ENCODE results near the gene ITGB4.

Gene ITGB4

DNA sequence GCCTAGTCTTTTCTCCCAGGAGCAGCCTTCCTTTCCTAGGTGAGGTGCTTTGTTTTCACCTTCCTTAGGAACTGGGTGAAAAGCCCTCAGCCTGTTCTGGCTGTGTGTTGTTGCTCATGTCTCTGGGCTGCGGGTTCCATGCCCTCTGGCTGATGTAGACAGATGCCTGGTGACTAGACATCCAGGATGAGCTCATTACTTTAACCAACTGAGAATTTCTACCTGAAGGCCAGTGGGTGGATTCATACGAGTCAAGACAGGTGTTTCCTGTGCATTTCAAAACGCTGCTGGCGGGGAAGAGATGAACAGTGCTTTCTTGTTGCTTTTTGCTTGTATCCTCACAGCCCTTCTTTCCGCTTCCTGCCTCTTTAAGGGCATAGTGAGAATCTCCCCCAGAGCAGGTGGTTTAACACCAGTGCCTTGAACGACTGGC, 31.8 kb upstream of the ITGB4 start:
- TF ChIP-seq, protein P1, sequence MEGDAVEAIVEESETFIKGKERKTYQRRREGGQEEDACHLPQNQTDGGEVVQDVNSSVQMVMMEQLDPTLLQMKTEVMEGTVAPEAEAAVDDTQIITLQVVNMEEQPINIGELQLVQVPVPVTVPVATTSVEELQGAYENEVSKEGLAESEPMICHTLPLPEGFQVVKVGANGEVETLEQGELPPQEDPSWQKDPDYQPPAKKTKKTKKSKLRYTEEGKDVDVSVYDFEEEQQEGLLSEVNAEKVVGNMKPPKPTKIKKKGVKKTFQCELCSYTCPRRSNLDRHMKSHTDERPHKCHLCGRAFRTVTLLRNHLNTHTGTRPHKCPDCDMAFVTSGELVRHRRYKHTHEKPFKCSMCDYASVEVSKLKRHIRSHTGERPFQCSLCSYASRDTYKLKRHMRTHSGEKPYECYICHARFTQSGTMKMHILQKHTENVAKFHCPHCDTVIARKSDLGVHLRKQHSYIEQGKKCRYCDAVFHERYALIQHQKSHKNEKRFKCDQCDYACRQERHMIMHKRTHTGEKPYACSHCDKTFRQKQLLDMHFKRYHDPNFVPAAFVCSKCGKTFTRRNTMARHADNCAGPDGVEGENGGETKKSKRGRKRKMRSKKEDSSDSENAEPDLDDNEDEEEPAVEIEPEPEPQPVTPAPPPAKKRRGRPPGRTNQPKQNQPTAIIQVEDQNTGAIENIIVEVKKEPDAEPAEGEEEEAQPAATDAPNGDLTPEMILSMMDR (IDR thresholded peaks at IDR 0.05; ENCODE audit: low read depth, low read length): no peak
- DNase-seq (ENCODE audit: low read depth, low spot score): no peak
- in situ Hi-C loops (cut with HindIII; ENCODE audit: low sequenced_read_pairs): no loop called here
- no peak overlapping the region for H3K4me3 ChIP-seq (ENCODE audit: low read depth, low read length)

DNA sequence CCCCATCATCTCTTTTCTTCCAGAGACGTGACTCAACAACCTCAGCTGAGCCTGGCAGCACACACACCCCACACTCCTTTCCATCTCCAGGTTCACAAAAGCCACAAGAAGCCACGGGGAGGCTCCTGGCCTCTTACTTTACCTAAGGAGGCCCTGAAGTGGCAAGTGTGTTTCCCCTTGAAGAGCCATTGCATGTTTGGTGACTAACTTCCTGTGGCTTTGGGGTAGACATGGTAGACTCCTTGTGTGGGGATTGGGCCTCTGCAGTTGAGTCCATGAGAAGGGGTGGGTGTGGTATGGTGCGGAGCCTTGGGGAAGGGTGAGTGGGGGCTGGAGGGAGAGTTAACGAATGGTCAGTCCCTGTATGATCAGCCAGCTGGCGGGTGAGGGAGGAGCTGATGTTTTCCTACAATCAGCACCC, 29.9 kb upstream of the ITGB4 start:
- TF ChIP-seq, protein P1 (IDR thresholded peaks at IDR 0.05; ENCODE audit: low read depth, low read length): no peak
- in situ Hi-C loops (cut with HindIII; ENCODE audit: low sequenced_read_pairs): no loop called here
- DNase-seq (ENCODE audit: low read depth, low spot score): peak; percentile 90
- H3K4me3 ChIP-seq (ENCODE audit: low read depth, low read length): no peak overlapping the region

DNA sequence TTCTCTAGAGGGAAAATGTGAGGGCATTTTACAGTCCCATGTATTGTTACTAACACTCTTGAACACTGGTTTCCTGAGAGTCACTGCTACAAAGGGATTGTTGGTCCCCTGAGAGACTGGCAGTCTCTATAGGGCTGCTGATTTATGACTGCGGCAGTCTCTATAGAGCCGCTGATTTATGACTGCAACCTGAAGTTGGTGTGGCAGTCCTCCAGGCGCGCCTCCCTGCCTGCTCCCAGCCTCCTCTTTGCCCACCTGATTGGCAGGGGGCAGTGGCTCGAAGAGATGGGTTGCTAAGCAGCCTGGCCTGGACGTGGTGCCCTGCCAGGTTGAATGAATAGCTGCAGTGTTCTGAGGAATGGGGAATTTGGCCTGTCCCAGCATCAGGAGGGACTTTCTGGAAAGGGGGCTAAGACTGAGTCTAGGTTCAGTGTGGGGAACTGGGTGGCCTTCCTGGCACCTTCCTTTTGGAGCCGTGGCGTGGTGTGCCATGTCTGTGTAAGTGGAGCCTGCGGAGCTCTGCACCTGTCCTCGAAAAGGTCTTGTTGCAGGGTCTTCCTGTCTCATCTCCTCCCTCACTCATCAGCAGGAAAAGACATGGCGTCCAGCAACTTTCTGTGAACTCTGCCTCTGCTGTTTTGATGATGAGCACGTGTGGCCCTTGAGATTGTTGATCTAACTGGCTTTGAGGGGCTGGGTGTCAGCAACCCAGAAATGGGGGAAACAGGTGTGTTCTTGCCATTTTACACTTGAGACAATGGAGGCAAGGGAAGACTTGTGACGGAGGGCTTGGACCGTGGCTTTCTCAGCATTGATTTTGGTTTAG, 29.2 kb upstream of the ITGB4 start:
- DNase-seq (ENCODE audit: low read depth, low spot score): no peak
- TF ChIP-seq, protein P1 (IDR thresholded peaks at IDR 0.05; ENCODE audit: low read depth, low read length): no peak
- in situ Hi-C loops (cut with HindIII; ENCODE audit: low sequenced_read_pairs): no loop called here
- H3K4me3 ChIP-seq (ENCODE audit: low read depth, low read length): no peak overlapping the region

DNA sequence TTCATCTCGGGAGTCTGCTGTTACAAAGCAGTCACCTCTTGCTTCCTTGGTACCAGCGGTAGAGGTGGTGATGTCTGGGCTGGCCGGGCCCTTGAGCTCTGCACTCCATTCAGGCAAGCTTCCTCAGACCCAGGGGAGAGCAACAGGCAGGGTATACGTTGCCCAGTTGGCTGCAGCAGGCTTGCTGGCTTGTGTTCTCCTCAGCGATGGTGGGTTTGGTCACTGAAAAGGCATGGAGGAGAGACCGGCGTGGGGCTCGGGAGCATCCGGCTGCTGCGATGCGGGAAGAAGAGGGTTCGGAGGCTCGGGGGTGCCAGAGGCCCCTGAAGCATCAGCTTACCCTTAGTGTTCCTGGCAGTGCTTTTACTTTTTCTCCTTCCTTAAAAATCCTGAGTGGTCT, 28.3 kb upstream of the ITGB4 start:
- DNase-seq (ENCODE audit: low read depth, low spot score): no peak
- TF ChIP-seq, protein P1 (IDR thresholded peaks at IDR 0.05; ENCODE audit: low read depth, low read length): no peak
- no peak overlapping the region for H3K4me3 ChIP-seq (ENCODE audit: low read depth, low read length)
- in situ Hi-C loops (cut with HindIII; ENCODE audit: low sequenced_read_pairs): no loop called here

DNA sequence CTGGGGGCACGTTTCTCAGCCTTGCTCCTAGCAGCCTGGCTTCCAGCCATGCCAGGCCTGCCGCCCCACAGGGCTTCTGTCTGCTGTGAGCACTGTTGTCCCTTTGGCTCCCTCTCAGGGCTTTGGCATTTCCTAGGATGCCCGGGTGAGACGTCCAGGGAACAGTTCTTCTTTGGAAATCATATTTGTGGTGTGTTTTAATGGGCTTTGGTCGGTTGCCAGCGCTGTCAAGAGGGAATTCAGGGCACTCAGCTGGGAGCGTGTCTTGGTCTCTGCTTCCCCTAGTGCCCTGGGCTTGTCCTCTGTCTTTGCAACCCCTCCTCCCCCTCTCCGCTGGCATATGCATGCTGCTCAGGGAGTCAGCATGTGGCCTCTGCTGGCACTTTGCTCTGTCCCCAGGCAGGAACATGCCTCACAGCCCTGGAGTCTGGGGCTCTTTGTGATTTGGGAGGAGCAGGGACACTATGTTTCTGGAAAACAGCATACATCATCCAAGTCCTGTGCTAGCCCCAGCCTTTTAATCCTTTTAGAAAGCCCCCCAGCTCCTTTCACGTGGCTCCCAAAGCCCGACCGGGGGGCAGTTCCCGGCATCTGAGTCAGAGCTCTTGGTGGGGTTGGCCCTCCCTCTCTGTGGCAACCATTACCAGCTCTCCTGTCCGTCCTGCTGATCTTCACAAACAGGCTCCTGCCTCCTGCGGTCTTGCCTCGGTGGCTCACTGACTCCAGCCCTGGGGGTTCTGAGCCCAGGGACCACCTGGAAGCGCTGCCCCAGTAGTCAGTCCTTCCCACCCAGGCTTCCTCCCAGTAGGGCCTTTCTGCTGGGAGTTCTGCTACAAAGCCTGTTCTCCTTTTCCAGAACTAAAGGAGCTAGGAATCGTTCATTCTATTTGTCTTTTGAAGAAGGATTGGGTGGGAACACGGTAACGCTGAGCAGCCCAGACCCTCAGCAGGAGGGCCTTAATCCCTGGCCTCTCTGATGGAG, 27.5 kb upstream of the ITGB4 start:
- in situ Hi-C loops (cut with HindIII; ENCODE audit: low sequenced_read_pairs): no loop called here
- no peak overlapping the region for H3K4me3 ChIP-seq (ENCODE audit: low read depth, low read length)
- TF ChIP-seq, protein P1 (IDR thresholded peaks at IDR 0.05; ENCODE audit: low read depth, low read length): no peak
- peak; percentile 94 for DNase-seq (ENCODE audit: low read depth, low spot score)

DNA sequence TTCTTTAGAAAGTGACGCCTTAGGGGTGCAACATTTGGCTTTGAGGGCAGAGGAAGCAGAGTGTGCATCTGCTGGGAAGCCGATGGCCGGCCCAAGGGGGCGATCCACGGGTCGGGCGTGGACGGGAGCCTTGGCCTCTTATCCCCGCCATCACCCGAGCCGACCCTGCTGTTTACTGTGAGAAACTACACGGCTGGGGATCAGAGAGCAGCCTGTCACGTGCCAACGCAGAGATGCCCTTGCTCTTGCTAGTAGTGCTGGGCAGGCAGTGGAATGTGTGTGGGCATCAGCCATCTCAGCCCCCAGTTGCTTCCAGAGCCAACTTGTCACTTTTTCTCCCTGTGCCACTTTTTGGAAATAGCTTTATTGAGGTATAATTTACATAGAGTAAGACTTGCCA, 26.7 kb upstream of the ITGB4 start:
- in situ Hi-C loops (cut with HindIII; ENCODE audit: low sequenced_read_pairs): no loop called here
- H3K4me3 ChIP-seq (ENCODE audit: low read depth, low read length): no peak overlapping the region
- TF ChIP-seq, protein P1 (IDR thresholded peaks at IDR 0.05; ENCODE audit: low read depth, low read length): no peak
- no peak for DNase-seq (ENCODE audit: low read depth, low spot score)
